Gastrocnemius medialis (tissue), 4 donors: ENCODE measurements around the gene PRAC1. TPM values are rescaled to one million over a fixed set of nuclear protein-coding genes. Genes with fewer than 3 reads are reported as not detected.

Experiments
- ATAC-seq, 2 donors: fragments of 150-250 bp; one replicate each; pipeline ENCODE4 v1.9.1; 2016
- DNase-seq, 2 donors: peaks; one replicate each; pipeline ENCODE4 v3.0.0-alpha.2; 2019
- H3K27ac ChIP-seq, 4 donors: fragments of 200-600 bp; sonication (generic); 1 replicate in 1 of 4; 2 replicates in 3 of 4; pipeline ENCODE4 v1.5.1; 2016 to 2018; ENCODE audit warnings: mild to moderate bottlenecking in 2 of 4, moderate library complexity in 1 of 4
- H3K27me3 ChIP-seq, 3 donors: fragments of 200-600 bp; sonication (generic) in 2 of 3; 1 replicate in 1 of 3; 2 replicates in 2 of 3; pipeline versions ENCODE4 v1.5.1 to v1.6.0; 2016 to 2019; ENCODE audit warnings: mild to moderate bottlenecking in 1 of 3, moderate library complexity in 1 of 3
- H3K36me3 ChIP-seq, 2 donors: fragments of 200-600 bp; sonication (generic) in 1 of 2; one replicate each; pipeline ENCODE4 v1.5.1; 2017 to 2018
- H3K4me1 ChIP-seq, 2 donors: fragments of 200-600 bp; sonication (generic) in 1 of 2; one replicate each; pipeline ENCODE4 v1.5.1; 2016 to 2017; ENCODE audit warnings: mild to moderate bottlenecking in 2 of 2
- H3K4me3 ChIP-seq, 4 donors: fragments of 200-600 bp; sonication (generic) in 3 of 4; 1 replicate in 1 of 4; 2 replicates in 3 of 4; pipeline ENCODE4 v1.5.1; 2016 to 2019; ENCODE audit warnings: mild to moderate bottlenecking in 2 of 4
- H3K9me3 ChIP-seq, 3 donors: fragments of 200-600 bp; sonication (generic) in 2 of 3; 1 replicate in 1 of 3; 2 replicates in 2 of 3; pipeline ENCODE4 v1.5.1; 2016 to 2019
- CTCF ChIP-seq, 5 experiments: fragments of 450-650 bp in 3 of 5; fragments of 200-600 bp in 2 of 5; sonication (generic) in 2 of 5; IDR thresholded peaks in 4 of 5; conservative IDR thresholded peaks in 1 of 5; 1 replicate in 4 of 5; 2 replicates in 1 of 5; pipeline ENCODE4 v1.5.1; 2016 to 2019; ENCODE audit warnings: antibody characterized with exemption in 5 of 5, mild to moderate bottlenecking in 3 of 5, moderate library complexity in 3 of 5
- POLR2A ChIP-seq, 2 donors: fragments of 450-650 bp; IDR thresholded peaks; one replicate each; pipeline ENCODE4 v1.6.1; 2017; ENCODE audit warnings: antibody characterized with exemption in 2 of 2, mild to moderate bottlenecking in 2 of 2, moderate library complexity in 2 of 2
- in situ Hi-C, 4 donors: fragments of 200-750 bp; cut with MboI; loops; one replicate each; pipeline versions ENCODE4 v1.15.0 to v1.8.0; 2017; ENCODE audit warnings: low sequenced_read_pairs in 4 of 4
- intact Hi-C: fragments of 100-400 bp; cut with DNase I; formaldehyde crosslinking; loops from one replicate; pipeline ENCODE4 v1.15.1; 2023; ENCODE audit warnings: low total_unique reads
- total RNA-seq, 4 donors: library from RNA; depleted of rRNA; stranded (reverse); fragments of >200 nt; gene quantifications; one replicate each; pipeline versions ENCODE4 v1.1.0 to v1.2.3, GENCODE V29; 2016

PRAC1 gene
- total RNA-seq, 4 donors from 2014 or later: not detected

- in situ Hi-C loops: loop anchor here in 2 of 4 donors (25.0 kb wide), 3 partner anchors 112 to 263 kb away; partner anchors contain the start of genes HOXB9 (in 1 of the 2) and IGF2BP1 (in 1 of the 2)
Observed at GRCh38 chr17:48748718-48749566, 26.6 kb upstream of the PRAC1 start.

GRCh38 chr17:48747445-48748363 is 25.4 kb upstream of the PRAC1 start:
- no peak for DNase-seq
- Histone ChIP-seq H3K4me1 (no peaks in the 10 kb centered on the region), H3K9me3 (no peaks in the 10 kb centered on the region), H3K27me3 (peaks cover 99 to 100% (median 99%) of the 10 kb centered on the region in 3 donors), H3K36me3 (no peaks in the 10 kb centered on the region), H3K4me3 (no peak overlapping the region), H3K27ac (no peak overlapping the region)
- no peak for ATAC-seq
- intact Hi-C loops: no loop called here
- in situ Hi-C loops: loop anchor here in 2 of 4 donors (25.0 kb wide), 3 partner anchors 110 to 265 kb away; partner anchors contain the start of genes HOXB9 (in 1 of the 2) and IGF2BP1 (in 1 of the 2)
- TF ChIP-seq CTCF (IDR thresholded peaks at IDR 0.05 in 4 of 5, conservative IDR thresholded peaks at IDR 0.05 in 1 of 5): no peak
- TF ChIP-seq POLR2A (IDR thresholded peaks at IDR 0.05): no peak

More at GRCh38 chr17:48748718-48749566, 26.6 kb upstream of the PRAC1 start:
- ATAC-seq: no peak
- no peak for DNase-seq
- H3K27me3 ChIP-seq: peaks cover 99 to 100% (median 99%) of the 10 kb centered on the region in 3 donors
- H3K36me3 ChIP-seq: no peaks in the 10 kb centered on the region
- H3K27ac ChIP-seq: no peak overlapping the region
- H3K9me3 ChIP-seq: no peaks in the 10 kb centered on the region
- no peak overlapping the region for H3K4me3 ChIP-seq
- intact Hi-C loops: no loop called here
- H3K4me1 ChIP-seq: peaks cover 0 to 6% of the 10 kb centered on the region in 2 donors
- no peak for TF ChIP-seq POLR2A (IDR thresholded peaks at IDR 0.05)
- no peak for TF ChIP-seq CTCF (IDR thresholded peaks at IDR 0.05 in 4 of 5, conservative IDR thresholded peaks at IDR 0.05 in 1 of 5)

DNA sequence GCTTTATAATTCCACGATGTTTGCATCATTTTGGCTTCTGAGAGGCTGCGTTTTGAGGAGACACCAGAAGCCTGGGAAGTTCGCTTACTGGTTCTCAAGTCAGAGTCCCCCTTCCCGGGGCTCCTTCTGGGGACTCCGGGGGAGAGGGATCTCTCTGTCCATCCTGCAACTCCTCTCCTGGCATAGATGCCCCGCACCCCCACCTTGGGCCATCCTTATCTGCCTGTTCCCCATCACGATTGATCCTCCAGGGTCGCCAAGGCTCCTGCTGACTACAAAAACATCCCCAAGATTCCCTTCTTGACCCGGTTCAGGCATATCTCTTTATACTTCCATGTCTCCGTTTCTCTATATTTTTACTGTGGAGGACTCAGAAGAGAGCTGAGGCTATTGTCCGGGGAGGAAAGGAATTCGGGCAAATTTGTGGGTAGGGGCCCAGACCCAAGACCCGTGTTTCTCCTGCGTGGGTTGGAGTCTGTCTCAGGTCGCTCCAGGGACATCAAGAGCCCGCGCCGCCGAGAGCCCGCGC is 24.7 kb upstream of the PRAC1 start:
- H3K27me3 ChIP-seq: peaks cover 97 to 100% (median 99%) of the 10 kb centered on the region in 3 donors
- no peak overlapping the region for H3K4me3 ChIP-seq
- DNase-seq: no peak
- no peaks in the 10 kb centered on the region for H3K36me3 ChIP-seq
- intact Hi-C loops: no loop called here
- in situ Hi-C loops: loop anchor here in 2 of 4 donors (25.0 kb wide), 3 partner anchors 110 to 265 kb away; partner anchors contain the start of genes HOXB9 (in 1 of the 2) and IGF2BP1 (in 1 of the 2)
- H3K4me1 ChIP-seq: no peaks in the 10 kb centered on the region
- TF ChIP-seq POLR2A (IDR thresholded peaks at IDR 0.05) (no peak), CTCF (IDR thresholded peaks at IDR 0.05 in 4 of 5, conservative IDR thresholded peaks at IDR 0.05 in 1 of 5) (no peak)
- no peak for ATAC-seq
- H3K27ac ChIP-seq: no peak overlapping the region
- H3K9me3 ChIP-seq: no peaks in the 10 kb centered on the region
